Mucosa of descending colon (tissue), 3 donors: ENCODE results near the gene TRDN. TPM values are rescaled to one million over a fixed set of nuclear protein-coding genes. Genes with fewer than 3 reads are reported as not detected.

Experiments
- ATAC-seq: fragments of 200-7000 bp; cut with Tn5 transposase; one replicate; pipeline ENCODE4 v1.9.1; 2020; ENCODE audit warnings: mild to moderate bottlenecking, moderate library complexity
- DNase-seq, 3 donors: peaks; one replicate each; pipeline ENCODE4 v3.0.0-alpha.2; 2020
- H3K36me3 ChIP-seq: fragments of 200-600 bp; one replicate; pipeline ENCODE4 v1.8.0; 2021; ENCODE audit warnings: low read depth, mild to moderate bottlenecking
- H3K4me1 ChIP-seq: fragments of 200-600 bp; one replicate; pipeline ENCODE4 v1.8.0; 2021; ENCODE audit warnings: low read depth, mild to moderate bottlenecking
- H3K4me3 ChIP-seq: fragments of 200-600 bp; one replicate; pipeline ENCODE4 v1.8.0; 2021; ENCODE audit warnings: mild to moderate bottlenecking
- H3K9me3 ChIP-seq: fragments of 200-600 bp; one replicate; pipeline ENCODE4 v1.8.0; 2021; ENCODE audit warnings: mild to moderate bottlenecking
- CTCF ChIP-seq: fragments of 200-600 bp; IDR thresholded peaks from one replicate; pipeline ENCODE4 v1.8.0; 2022; ENCODE audit warnings: antibody characterized with exemption, mild to moderate bottlenecking
- intact Hi-C, 2 donors: fragments of 100-400 bp; cut with DNase I in 1 of 2; cut with micrococcal nuclease in 1 of 2; formaldehyde crosslinking; loops; one replicate each; pipeline versions ENCODE4 v1.11.0 to v1.11.1; 2022; cut with DNase I, micrococcal nuclease
- total RNA-seq, 3 donors: library from RNA; stranded (reverse); fragmentation: NEBNext Ultra II Directional in 2 of 3; extraction: Animal tissue kit (Norgen Biotek cat#: 25700) in 2 of 3; gene quantifications; one replicate each; pipeline versions ENCODE4 v1.2.1 to v1.2.4, GENCODE V29; 2021 to 2023
- donor health status: DM: no; HTN: no; CAD: no; lungs with moderate emphysema.
- donor health status: DM: no; HTN: no; CAD: no.
- donor health status: DM: no; HTN: yes; CAD: no.

Gene TRDN
- total RNA-seq, 3 donors from 2014 or later: 0.12 to 0.51 TPM; not detected in 1

GRCh38 chr6:123447315-123447937 is 189.3 kb downstream of the TRDN start:
- Histone ChIP-seq H3K36me3 (no peaks in the 10 kb centered on the region), H3K4me3 (no peak overlapping the region), H3K4me1 (no peaks in the 10 kb centered on the region), H3K9me3 (no peaks in the 10 kb centered on the region)
- intact Hi-C loops: no loop called here
- no peak for ATAC-seq
- TF ChIP-seq CTCF: no peak
- DNase-seq: no peak

GRCh38 chr6:123439371-123439770 is 197.4 kb downstream of the TRDN start:
- no peaks in the 10 kb centered on the region for H3K36me3 ChIP-seq
- ATAC-seq: no peak
- intact Hi-C loops: no loop called here
- no peak overlapping the region for H3K4me3 ChIP-seq
- H3K9me3 ChIP-seq: no peaks in the 10 kb centered on the region
- no peak for TF ChIP-seq CTCF
- H3K4me1 ChIP-seq: no peaks in the 10 kb centered on the region
- DNase-seq: no peak

- ATAC-seq (no peak), DNase-seq (no peak)
- no peaks in the 10 kb centered on the region for H3K4me1 ChIP-seq
- no peak overlapping the region for H3K4me3 ChIP-seq
- no peak for TF ChIP-seq CTCF
- no peaks in the 10 kb centered on the region for H3K9me3 ChIP-seq
- H3K36me3 ChIP-seq: no peaks in the 10 kb centered on the region
- intact Hi-C loops: no loop called here
Observed at GRCh38 chr6:123434186-123434585, 202.6 kb downstream of the TRDN start.

- Histone ChIP-seq H3K4me3 (no peak overlapping the region), H3K9me3 (no peaks in the 10 kb centered on the region), H3K4me1 (no peaks in the 10 kb centered on the region), H3K36me3 (no peaks in the 10 kb centered on the region)
- no peak for TF ChIP-seq CTCF
- intact Hi-C loops: no loop called here
- ATAC-seq (no peak), DNase-seq (no peak)
Observed at GRCh38 chr6:123430970-123431369, 205.8 kb downstream of the TRDN start.

GRCh38 chr6:123427008-123427407 is 209.7 kb downstream of the TRDN start:
- no peak for TF ChIP-seq CTCF
- DNase-seq: no peak
- intact Hi-C loops: no loop called here
- Histone ChIP-seq H3K4me3 (no peak overlapping the region), H3K36me3 (no peaks in the 10 kb centered on the region), H3K9me3 (no peaks in the 10 kb centered on the region), H3K4me1 (no peaks in the 10 kb centered on the region)
- no peak for ATAC-seq

GRCh38 chr6:123423130-123423529 is 213.6 kb downstream of the TRDN start:
- no peak for ATAC-seq
- H3K9me3 ChIP-seq: no peaks in the 10 kb centered on the region
- no peak for TF ChIP-seq CTCF
- no peak for DNase-seq
- no peak overlapping the region for H3K4me3 ChIP-seq
- H3K36me3 ChIP-seq: no peaks in the 10 kb centered on the region
- intact Hi-C loops: no loop called here
- H3K4me1 ChIP-seq: no peaks in the 10 kb centered on the region
